ENCODE data around the gene ERG. TPM values are rescaled to one million over a fixed set of nuclear protein-coding genes. Genes with fewer than 3 reads are reported as not detected.

ERG gene, protein sequence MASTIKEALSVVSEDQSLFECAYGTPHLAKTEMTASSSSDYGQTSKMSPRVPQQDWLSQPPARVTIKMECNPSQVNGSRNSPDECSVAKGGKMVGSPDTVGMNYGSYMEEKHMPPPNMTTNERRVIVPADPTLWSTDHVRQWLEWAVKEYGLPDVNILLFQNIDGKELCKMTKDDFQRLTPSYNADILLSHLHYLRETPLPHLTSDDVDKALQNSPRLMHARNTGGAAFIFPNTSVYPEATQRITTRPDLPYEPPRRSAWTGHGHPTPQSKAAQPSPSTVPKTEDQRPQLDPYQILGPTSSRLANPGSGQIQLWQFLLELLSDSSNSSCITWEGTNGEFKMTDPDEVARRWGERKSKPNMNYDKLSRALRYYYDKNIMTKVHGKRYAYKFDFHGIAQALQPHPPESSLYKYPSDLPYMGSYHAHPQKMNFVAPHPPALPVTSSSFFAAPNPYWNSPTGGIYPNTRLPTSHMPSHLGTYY
- 10 to 100 TPM; 16.1 to 27.2 TPM for total RNA-seq
- long read RNA-seq, full-length matches to known transcripts, result 8 of 13 reads
- long read RNA-seq, partial matches to known transcripts, result 0 of 13 reads
- long read RNA-seq, other reads (novel, unspliced or antisense), result 5 of 13 reads

DNA sequence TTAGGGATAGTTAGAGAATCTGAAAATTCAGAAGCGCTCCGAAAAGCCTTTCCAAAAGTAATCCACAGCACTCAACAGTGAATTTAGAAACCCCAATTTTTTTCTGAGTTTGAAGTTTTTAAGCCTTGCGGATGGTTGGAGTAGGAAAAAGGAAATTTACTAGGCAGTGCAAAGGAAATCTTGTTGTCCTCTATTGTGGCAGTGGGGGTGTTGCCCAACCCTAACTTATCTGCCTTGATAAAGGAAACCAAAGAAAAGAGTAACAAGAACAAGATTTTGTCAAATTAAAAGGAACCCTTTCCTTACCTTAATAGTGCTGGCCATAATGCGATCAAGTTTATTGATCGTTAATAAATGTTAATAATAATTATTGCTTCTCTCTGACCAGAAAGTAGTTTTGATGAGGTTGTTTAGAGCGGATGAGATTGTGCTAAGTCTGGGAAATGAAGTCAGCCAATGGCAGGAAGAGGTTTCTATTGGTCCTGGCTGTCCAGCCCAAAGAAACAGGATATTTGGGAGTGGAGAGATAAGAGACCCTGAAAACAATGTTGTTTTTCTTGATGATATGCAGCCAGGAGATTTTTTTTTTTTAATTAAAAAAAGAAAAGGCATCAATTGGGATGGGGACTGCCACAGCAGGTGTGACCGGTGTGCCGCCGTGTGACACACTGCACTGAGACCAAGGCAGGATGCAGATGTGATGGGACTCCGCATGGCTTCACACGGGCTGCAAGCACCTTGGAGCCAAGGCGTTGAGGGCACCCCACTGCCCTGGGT, at the start of gene ERG:
Gene ERG (minus strand): TSS at position 421 of the 777 bp plus-strand sequence. CDS start 97 bp downstream, at position 324.
- DNase-seq (peak; percentile 37), ATAC-seq (peak; percentile 69 to 78)
- intact Hi-C loops (cut with DNase I), result loop anchor here in 1 of 2 donors (10.0 kb wide), 1 partner anchor 113 kb away; no protein-coding TSS in a partner anchor

DNA sequence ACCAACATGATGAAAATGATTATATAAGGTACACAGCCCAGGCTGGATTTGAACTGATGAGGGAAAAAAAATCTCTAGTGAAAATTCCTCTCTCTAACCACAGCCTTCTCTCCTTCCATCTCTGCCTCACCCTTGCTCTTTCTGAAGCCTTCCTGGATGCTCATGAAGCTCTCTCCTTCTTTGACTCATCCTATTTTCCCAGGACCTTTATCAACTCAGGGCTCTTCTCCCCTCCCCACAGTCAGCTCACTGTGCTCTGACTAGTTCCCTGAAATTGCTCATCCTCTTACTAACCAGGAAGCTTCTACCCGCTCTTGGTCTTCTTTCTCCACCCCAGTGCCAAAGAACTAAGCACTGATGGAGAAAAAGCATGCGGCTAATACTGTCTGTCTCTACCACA, 46.4 kb upstream of the ERG start:
- no peak for ATAC-seq
- DNase-seq, result no peak
- intact Hi-C loops (cut with DNase I), result no loop called here

DNA sequence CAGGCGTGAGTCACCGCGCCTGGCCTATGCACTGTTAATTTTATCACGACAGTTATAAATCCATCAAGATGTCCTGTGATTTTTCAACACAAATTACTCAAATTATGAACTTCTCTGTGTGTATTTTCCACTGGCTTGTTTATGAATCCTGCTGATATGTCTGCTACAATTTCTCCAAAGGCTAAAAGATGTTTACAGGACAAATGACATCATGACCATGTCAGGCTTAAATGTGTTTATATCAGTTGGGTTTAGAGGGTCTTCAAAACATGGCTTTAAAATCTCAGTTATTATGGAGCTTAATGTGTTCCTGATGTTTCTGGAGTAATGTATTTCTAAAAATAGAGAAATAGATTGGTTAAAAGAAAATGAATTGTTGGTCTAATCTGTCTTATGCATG, 44.0 kb upstream of the ERG start:
- ATAC-seq (no peak), DNase-seq (no peak)
- intact Hi-C loops (cut with DNase I), result no loop called here

DNA sequence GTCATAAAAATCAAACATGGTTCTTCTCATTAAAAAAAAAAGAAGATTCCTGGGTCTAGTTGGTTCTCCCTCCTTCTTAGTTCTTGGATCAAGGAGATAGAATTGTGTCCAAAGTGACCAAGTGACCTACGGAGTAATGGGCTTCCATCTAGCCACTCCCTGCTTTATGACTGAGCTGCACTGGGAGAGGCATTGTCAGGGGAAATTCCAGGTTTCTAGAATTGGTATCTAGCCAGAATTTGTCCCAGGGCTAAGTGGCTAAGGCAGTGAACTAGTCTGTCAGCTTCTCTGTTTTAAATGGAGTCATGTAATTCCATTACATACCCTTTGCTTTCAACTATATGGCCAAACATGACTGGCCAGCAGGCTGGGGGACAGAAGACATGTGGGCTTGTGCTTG, 40.1 kb upstream of the ERG start:
- intact Hi-C loops (cut with DNase I), result no loop called here
- no peak for DNase-seq
- ATAC-seq, result no peak

DNA sequence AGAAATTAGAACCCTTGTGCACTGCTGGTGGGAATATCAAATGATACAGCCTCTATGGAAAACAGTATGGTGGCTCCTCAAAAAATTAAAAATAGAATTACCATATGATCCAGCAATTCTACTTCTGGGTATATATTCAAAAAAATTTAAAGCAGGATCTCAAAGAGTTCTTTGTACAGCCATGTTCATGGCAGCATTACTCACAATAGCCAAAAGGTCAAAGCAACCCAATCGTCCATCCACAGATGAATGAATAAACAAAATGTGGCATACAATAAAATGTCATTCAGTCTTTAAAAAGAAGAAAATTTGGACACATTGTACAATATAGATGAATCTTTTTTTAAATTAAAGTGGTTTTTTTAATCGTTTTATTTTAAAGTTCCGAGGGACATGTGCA, 36.3 kb upstream of the ERG start:
- DNase-seq (no peak), ATAC-seq (no peak)
- intact Hi-C loops (cut with DNase I), result no loop called here

DNA sequence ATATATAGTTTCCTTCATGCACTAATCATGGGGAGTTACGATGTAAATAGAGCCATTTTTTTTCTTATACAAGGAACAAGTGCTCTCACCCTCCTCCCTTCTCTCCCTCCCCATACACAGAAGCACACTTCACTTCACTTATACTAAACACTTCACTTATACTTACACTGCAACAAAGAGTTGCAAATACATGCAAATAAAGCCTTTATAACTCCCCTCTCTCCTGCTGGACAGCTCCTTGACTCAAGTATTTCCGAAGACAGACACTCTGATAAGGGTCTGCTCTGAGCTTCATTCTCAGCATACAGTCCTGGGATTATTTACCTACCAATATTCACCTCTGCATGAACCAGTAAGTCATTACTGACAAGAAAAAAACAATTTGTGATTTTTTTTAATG, 35.6 kb upstream of the ERG start:
- DNase-seq (no peak), ATAC-seq (no peak)
- intact Hi-C loops (cut with DNase I), result no loop called here

DNA sequence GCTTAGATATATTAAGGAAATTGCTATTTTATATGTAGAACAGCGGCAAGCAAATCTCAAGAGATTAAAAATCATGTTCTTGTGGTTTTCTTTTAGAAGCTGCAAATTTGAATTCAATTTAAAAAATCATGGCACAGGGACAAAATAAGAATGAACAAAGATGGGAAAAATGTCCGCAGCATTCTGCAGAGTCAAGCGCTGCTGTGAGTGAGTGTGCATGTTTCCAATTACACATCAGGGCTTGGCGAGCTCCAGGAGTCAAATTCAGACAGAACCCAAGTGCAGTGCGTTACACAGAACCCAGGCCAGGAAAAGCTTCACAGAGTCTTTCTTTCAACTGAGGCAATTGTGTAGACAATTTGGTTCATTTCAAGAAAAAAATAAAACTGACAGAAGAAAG, 33.3 kb upstream of the ERG start:
- DNase-seq (no peak), ATAC-seq (peak in 1 of 2 donors; percentile 64)
- intact Hi-C loops (cut with DNase I), result no loop called here

DNA sequence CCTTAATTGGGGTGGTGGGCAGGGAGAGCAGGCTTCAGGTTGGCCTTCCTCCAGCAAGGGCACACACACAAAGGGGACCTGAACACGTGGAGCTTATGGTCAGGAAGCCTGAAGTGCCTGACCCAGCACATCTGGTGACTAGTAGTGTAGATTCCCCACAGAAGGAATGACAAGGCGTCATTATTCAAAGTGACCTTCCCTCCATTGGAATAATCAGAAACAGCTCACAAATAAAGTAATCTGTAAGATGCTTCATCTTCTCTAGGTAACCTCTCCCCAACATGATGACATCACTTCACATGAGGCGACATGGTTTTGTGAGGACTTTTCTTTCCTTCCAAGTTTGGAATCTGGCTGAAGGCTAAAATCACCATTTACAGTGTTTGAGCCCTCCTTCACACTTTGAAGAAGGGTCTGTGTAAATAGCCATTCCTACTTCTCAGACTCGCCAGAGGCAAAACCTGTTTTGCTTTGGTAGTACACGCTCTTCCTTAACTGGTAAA, 32.8 kb upstream of the ERG start:
- no peak for DNase-seq
- intact Hi-C loops (cut with DNase I), result no loop called here
- no peak for ATAC-seq

DNA sequence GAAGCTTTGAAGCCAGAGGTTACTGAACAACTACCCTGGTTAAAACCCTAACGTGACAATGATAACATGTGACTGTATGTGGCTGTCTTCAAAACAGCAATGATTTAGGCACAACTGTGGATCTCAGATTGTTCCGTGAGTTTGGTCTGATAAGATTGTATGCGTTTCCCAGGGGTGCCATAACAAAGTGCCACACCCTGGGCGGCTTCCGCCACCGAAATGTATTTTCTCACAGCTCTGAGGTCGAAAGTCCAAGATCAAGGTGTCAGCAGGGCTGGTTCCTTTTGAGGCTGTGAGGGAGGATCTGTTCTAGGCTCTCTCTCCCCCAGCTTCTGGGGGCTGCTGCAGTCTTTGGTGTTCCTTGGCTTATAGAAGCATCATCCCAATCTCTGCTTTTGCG, 29.5 kb upstream of the ERG start:
- DNase-seq (no peak), ATAC-seq (no peak)
- intact Hi-C loops (cut with DNase I), result no loop called here

DNA sequence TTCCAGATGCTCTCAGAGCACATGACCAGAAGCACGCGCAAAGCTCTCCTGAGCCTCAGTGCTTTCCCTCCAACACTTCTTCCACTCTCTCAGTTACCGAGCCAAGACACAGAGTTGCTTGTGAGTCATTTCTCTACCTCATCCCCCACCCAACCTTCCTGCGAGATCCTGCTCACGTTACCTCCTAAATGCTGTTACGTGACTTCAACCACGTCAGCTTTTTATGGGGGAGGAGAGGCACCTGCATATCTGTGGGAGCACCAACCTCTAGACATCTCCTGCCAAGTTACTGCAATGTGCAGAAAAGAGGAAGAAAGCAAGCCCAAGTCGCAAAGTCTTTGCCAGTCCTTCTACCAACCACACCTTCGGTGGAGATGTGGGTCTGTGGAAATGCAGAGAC, 27.2 kb upstream of the ERG start:
- ATAC-seq, result peak; percentile 27 to 66
- intact Hi-C loops (cut with DNase I), result no loop called here
- no peak for DNase-seq

DNA sequence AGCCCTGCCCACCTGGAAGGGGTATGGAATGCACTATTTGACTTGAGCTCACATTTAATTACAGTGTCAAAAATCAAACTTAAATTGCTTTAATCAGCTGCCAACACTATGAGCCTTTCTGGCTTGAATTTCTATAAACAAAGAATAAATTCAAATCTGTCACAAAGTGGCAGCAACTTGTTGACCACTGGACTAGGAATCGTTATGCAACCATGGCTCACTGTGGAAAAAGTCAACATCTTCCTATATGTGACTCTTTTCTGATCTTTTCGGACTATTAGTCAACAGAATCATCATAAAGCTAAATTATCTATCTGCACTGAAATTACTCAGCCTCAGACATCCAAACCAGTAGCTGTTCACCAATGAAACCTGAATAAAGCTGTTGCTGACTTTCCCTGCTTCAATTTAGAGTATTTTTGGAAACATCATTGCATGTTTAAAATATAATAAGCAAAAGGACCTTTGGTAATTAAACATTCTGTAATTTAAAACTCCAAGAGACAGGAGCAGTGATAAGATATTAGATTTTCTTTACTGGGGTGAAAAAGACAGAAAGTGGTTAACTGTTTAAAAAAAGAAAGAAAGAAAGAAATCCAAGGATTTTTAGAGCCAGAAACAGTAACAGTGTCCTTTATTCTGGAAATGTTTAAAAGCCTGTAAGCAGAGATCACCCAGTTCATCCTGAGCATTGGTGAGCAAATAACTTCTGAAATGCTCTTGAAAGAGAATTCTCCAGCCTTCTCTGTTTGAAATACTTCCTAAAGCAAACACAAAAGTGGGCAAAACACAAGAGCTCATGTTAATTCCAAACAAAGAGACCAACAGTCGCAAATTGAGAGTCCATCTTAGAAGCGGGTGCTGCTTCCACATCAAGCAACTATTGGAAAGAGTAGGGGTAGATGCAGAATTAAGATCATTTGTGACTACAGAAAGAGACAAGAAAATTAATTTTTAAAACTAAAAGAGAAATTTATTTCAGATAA, 26.2 kb upstream of the ERG start:
- DNase-seq, result no peak
- intact Hi-C loops (cut with DNase I), result no loop called here
- ATAC-seq, result no peak

DNA sequence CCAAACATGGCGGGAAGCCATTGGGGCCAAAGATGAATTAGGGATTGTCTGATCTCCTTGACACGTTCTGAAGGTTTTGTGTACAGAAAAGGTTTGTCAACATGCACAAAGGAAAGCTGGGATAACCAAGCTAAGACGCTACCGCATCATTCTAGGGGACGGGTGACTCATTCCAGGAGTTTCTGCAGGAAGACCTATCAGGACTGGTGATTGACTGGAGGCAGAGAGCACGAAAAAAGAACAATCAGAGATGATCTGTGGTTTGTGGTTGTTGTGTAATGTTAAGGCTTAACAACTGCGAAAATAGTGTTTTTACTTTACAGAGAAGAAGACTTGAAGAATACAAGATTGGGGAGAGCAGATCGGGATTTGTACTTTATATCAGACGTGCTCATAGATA, 22.2 kb upstream of the ERG start:
- ATAC-seq, result no peak
- intact Hi-C loops (cut with DNase I), result no loop called here

DNA sequence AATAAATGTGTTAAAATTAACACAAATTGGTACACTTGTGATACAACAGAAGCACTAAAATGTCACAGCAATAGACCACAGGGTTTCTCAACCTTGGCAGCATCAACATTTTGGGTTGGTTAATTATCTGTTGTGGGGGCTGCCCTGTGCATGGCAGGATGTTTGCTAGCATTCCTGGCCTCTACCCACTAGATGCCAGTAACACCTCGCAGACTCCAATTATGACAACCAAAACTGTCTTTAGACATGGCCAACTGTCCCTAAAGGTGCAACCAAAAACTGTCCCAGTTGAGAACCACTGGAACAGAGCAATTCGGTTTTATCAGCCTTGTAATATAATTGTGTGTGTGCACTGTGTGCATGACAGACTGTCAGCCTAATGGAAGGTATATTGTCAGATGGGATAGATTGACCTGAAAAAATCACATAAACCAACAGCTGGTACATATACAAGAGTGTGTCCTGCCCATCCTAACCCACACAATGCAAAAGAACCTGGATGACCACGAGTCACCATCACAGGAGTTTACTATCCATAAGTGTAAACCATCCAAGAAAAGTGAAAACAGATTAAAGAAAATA, 13.5 kb upstream of the ERG start:
- intact Hi-C loops (cut with DNase I), result no loop called here
- no peak for ATAC-seq
- DNase-seq, result no peak

More for the DNA sequence above, 22.2 kb upstream of the ERG start:
- DNase-seq, result no peak

DNA sequence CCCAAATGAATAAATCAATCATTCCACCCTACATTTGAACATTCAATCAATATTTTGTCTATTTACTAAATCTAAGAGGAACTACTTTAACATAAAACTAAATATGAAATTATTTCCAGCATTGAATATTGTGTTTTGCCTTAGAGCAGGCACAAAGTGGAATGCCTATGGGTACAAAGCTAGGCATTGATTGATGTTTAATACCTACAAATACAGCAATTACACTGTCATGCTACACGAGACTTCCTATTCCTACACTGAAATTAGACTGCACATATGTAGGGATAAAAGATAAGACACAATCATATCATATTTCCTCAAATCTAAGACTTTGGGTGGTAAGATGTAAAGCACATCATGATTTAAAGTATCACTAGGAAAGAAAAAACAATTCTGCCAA, 12.9 kb upstream of the ERG start:
- intact Hi-C loops (cut with DNase I), result no loop called here
- ATAC-seq, result no peak
- DNase-seq, result no peak

DNA sequence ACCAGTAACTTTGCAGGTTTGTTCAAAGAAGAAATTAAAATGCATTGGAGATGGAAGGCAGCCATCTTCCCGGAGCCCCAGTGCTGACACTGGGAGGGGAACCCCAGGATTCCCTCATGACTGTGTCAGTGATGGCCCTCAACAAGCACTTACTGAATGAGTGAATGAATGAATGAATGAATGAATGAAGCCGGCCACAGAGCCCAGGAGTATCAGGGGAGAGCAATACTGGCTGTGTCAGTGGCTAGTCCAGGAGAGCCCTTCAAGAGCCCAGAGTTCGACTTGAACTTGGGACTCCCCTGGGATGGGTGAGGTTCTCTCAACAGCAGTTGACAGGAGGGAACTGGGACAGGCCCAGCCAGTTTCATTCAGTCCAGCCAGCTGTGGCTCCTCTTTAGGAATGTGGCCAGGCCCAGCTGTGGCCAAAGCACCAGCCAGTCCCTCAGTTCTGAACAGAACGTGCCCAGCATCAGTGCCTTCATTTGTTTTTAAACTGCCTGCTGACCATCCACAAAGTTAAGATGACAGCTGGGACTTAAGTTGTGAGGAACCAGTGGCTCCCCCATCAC, 9.2 kb upstream of the ERG start:
- intact Hi-C loops (cut with DNase I), result loop anchor here (5.0 to 10.0 kb wide), 5 partner anchors 205 to 645 kb away; no protein-coding TSS in a partner anchor
- DNase-seq, result no peak
- ATAC-seq, result no peak

DNA sequence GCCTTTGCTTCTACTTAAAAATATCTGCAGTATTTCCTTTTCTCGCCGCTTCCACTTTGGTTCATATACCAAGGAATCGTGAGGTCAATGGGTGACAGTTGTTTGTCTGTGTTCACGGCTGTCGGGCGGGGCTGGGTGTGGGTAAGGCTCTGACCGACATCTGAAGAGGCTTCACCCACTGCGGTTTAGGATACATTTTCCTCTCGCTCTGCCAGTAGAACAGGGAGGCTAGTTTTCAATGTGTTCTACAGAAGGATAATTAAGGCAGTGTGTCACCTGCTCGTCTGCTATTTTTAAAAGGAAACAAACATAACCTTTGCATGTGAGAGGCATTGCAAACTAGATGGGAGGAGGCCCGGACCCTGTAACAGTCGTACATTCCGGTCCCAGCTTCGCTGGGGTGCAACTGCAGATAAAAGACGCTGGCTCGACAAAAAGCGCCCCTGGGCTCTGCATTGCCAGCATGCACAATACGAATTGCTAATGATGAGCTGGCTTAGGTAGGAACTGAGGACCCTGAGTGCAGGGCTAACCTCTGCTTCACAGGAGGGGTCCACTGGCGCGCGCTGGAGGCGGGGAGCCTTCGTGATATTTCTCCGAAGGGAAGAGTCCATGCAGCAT, 8.5 kb upstream of the ERG start:
- intact Hi-C loops (cut with DNase I), result loop anchor here (5.0 to 10.0 kb wide), 5 partner anchors 206 to 646 kb away; no protein-coding TSS in a partner anchor
- no peak for DNase-seq
- ATAC-seq, result peak in 1 of 2 donors; percentile 38

All from left cardiac atrium (tissue), 4 donors.